Kidney (tissue), 14 donors: ENCODE data around the gene SEMA3F. TPM values are rescaled to one million over a fixed set of nuclear protein-coding genes. Genes with fewer than 3 reads are reported as not detected.

ENCODE experiments used
- DNase-seq, 5 donors: peaks; one replicate each; pipeline ENCODE4 v3.0.0-alpha.2; 2013 to 2020
- FAIRE-seq: peaks from 2 replicates; lab custom pipeline; 2012; peaks lifted over from hg19 to GRCh38; lab: Jason Lieb, UNC
- H3K27ac ChIP-seq, 2 donors: one replicate each; pipeline ENCODE4 v1.7.0; 2013; ENCODE audit warnings: low read depth in 2 of 2, low read length in 2 of 2, inconsistent platforms in 1 of 2
- H3K27me3 ChIP-seq: one replicate; pipeline ENCODE4 v1.7.1; 2013; ENCODE audit warnings: low read length, inconsistent platforms; ENCODE audit not compliant: control insufficient read depth, insufficient read depth
- H3K36me3 ChIP-seq, 3 donors: one replicate each; pipeline versions ENCODE4 v1.7.0 to v1.7.1; 2013; ENCODE audit warnings: low read length in 3 of 3, control low read depth in 1 of 3, inconsistent platforms in 1 of 3; ENCODE audit not compliant: insufficient read depth in 3 of 3, control insufficient read depth in 2 of 3
- H3K4me1 ChIP-seq, 3 donors: one replicate each; pipeline versions ENCODE4 v1.7.0 to v1.7.1; 2013; ENCODE audit warnings: low read length in 3 of 3, inconsistent platforms in 1 of 3, low read depth in 1 of 3; ENCODE audit not compliant: control insufficient read depth in 2 of 3, insufficient read depth in 2 of 3
- H3K4me3 ChIP-seq, 3 donors: one replicate each; pipeline versions ENCODE4 v1.7.0 to v1.8.1; 2013; ENCODE audit warnings: low read length in 3 of 3, control low read depth in 1 of 3, inconsistent platforms in 1 of 3
- H3K9ac ChIP-seq, 3 donors: one replicate each; pipeline versions ENCODE4 v1.7.0 to v1.7.1; 2013; ENCODE audit warnings: low read length in 3 of 3, control low read depth in 1 of 3, inconsistent platforms in 1 of 3
- H3K9me3 ChIP-seq, 3 donors: one replicate each; pipeline versions ENCODE4 v1.7.0 to v1.7.1; 2013; ENCODE audit warnings: low read length in 3 of 3, control low read depth in 1 of 3, inconsistent platforms in 1 of 3; ENCODE audit not compliant: control insufficient read depth in 2 of 3, insufficient read depth in 1 of 3
- CTCF ChIP-seq: IDR thresholded peaks from 3 replicates; pipeline ENCODE4 v1.5.1; 2012; ENCODE audit warnings: mild to moderate bottlenecking, moderate library complexity, borderline replicate concordance; ENCODE audit not compliant: insufficient read depth; ENCODE audit errors: extremely low read depth
- intact Hi-C: fragments of 100-400 bp; cut with DNase I; formaldehyde crosslinking; loops from one replicate; pipeline ENCODE4 v1.11.1; 2022
- polyA plus RNA-seq: library from polyadenylated mRNA; stranded (reverse); fragments of 350-450 nt; fragmentation: Illumina TruSeq; extraction: RNeasy Lipid Tissue Mini Kit (QIAGEN cat#74804); gene quantifications from one replicate; pipeline ENCODE4 v1.2.3, GENCODE V29; 2014; ENCODE audit warnings: low read depth, low replicate concordance; ENCODE audit not compliant: insufficient read depth
- total RNA-seq: library from RNA; stranded (reverse); fragmentation: NEBNext Ultra II Directional; extraction: Animal tissue kit (Norgen Biotek cat#: 25700); gene quantifications from one replicate; pipeline ENCODE4 v1.2.1, GENCODE V29; 2021
- donor health status: control.
- donor health status: control.
- donor health status: control.
- donor health status: control.
- donor health status: control.
- donor health status: DM: yes; HTN: yes; CAD: no.
- donor health status: Normal renal cell carcinoma (clear cell type).

The SEMA3F gene
- total and polyA plus RNA-seq, 2 donors from 2014 or later = 36.7 to 39.9 TPM

DNA sequence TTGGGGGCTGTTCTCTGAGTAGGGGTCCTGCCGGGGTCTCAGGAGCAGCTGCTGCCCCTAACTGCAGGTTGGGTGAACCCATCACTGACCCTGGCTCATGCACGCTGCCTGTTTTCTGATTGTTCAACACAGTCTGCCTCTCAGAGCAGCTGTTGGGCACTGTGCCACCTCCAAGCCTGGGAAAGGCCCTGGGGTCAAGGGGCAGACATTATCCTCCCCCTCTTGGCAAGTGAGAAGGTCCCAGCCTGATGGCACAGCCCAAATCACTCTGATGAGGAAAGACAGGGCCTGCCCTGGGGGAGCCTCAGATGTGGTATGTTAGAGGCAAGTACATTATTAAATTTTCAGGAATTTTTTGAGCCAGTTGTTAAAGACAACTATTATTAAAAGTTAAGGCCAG, 22.2 kb downstream of the SEMA3F start:
- DNase-seq = no peak
- no peak overlapping the region for H3K9ac ChIP-seq
- H3K27me3 ChIP-seq = no peaks in the 10 kb centered on the region
- intact Hi-C loops = no loop called here
- no peak for TF ChIP-seq CTCF
- peaks cover 0 to 6% (median 0%) of the 10 kb centered on the region in 3 donors for H3K4me1 ChIP-seq
- peaks cover 1 to 4% (median 3%) of the 10 kb centered on the region in 3 donors for H3K36me3 ChIP-seq
- no peak for FAIRE-seq
- no peaks in the 10 kb centered on the region for H3K9me3 ChIP-seq
- no peak overlapping the region for H3K4me3 ChIP-seq
- H3K27ac ChIP-seq = no peak overlapping the region

DNA sequence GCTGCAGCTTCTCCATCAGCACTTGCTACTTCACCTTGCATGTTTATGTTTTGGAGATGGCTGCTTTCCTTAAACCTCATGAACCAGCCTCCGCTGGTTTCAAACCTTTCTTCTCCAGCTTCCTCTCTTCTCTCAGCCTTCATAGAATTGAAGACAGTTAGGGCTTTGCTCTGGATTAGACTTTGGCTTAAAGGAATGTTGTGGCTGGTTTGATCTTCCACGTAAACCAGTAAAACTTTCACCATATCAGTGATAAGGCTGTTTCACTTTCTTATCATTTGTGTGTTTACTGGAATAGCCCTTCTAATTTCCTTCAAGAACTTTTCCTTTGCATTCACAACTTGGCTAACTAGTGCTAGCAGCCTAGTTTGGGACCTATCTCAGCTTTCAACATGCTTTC, 24.6 kb downstream of the SEMA3F start:
- Histone ChIP-seq H3K27me3 (no peaks in the 10 kb centered on the region), H3K9ac (no peak overlapping the region), H3K9me3 (no peaks in the 10 kb centered on the region), H3K27ac (no peak overlapping the region), H3K36me3 (peaks cover 3 to 7% (median 4%) of the 10 kb centered on the region in 3 donors), H3K4me3 (no peak overlapping the region), H3K4me1 (peaks cover 0 to 2% (median 0%) of the 10 kb centered on the region in 3 donors)
- TF ChIP-seq CTCF = no peak
- DNase-seq (no peak), FAIRE-seq (no peak)
- intact Hi-C loops = no loop called here

- Histone ChIP-seq H3K4me3 (no peak overlapping the region), H3K4me1 (no peaks in the 10 kb centered on the region), H3K27ac (no peak overlapping the region), H3K9me3 (no peaks in the 10 kb centered on the region), H3K27me3 (no peaks in the 10 kb centered on the region), H3K9ac (no peak overlapping the region), H3K36me3 (peaks cover 0 to 7% (median 3%) of the 10 kb centered on the region in 3 donors)
- TF ChIP-seq CTCF = no peak
- FAIRE-seq = no peak
- DNase-seq = no peak
- intact Hi-C loops = no loop called here
These were observed 26.9 kb downstream of the SEMA3F start for GRCh38 chr3:50181985-50182384.

DNA sequence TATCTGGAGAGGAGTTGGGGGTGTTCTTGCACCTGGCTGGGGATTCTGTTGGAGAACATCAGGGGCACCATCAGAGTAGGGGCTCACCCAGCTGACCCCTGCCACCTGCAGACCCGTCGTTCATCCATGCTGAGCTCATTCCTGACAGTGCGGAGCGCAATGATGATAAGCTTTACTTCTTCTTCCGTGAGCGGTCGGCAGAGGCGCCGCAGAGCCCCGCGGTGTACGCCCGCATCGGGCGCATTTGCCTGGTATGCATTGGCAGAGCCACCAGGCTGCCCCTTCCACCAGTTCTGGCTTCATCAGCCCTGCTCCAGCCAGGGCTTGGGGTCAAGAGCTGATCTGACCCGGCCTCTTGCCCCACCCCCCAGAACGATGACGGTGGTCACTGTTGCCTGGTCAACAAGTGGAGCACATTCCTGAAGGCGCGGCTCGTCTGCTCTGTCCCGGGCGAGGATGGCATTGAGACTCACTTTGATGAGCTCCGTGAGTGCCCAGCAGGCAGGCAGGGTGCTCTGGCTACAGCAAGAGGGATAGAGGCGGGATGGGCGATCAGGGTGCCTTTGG, 27.5 kb downstream of the SEMA3F start:
- DNase-seq (no peak), FAIRE-seq (no peak)
- Histone ChIP-seq H3K27ac (no peak overlapping the region), H3K9me3 (no peaks in the 10 kb centered on the region), H3K4me1 (no peaks in the 10 kb centered on the region), H3K4me3 (no peak overlapping the region), H3K9ac (no peak overlapping the region), H3K27me3 (no peaks in the 10 kb centered on the region), H3K36me3 (peaks cover 0 to 7% (median 3%) of the 10 kb centered on the region in 3 donors)
- TF ChIP-seq CTCF = no peak
- intact Hi-C loops = no loop called here
